Left lung (tissue), 10 donors: ENCODE data around the gene IFIT3. TPM values are rescaled to one million over a fixed set of nuclear protein-coding genes. Genes with fewer than 3 reads are reported as not detected.
A peak's percentile ranks its signal among the peaks of the same experiment; 100 is the strongest.

ENCODE experiments used
- ATAC-seq: fragments of 200-7000 bp; cut with Tn5 transposase; one replicate; pipeline ENCODE4 v1.9.1; 2020; ENCODE audit warnings: moderate library complexity
- DNase-seq, 4 donors: peaks; one replicate each; pipeline ENCODE4 v3.0.0-alpha.2; 2013 to 2020
- H3K27ac ChIP-seq, 2 donors: fragments of 200-600 bp; sonication (generic) in 1 of 2; one replicate each; pipeline versions ENCODE4 v1.5.0 to v1.8.0; 2020 to 2021
- H3K27me3 ChIP-seq, 2 donors: fragments of 200-600 bp; sonication (generic) in 1 of 2; one replicate each; pipeline versions ENCODE4 v1.5.0 to v1.8.0; 2020 to 2021
- H3K36me3 ChIP-seq, 2 donors: fragments of 200-600 bp; sonication (generic) in 1 of 2; one replicate each; pipeline versions ENCODE4 v1.5.0 to v1.8.0; 2020 to 2021
- H3K4me1 ChIP-seq, 2 donors: fragments of 200-600 bp; one replicate each; pipeline ENCODE4 v1.8.0; 2021
- H3K4me3 ChIP-seq, 2 donors: fragments of 200-600 bp; sonication (generic) in 1 of 2; one replicate each; pipeline versions ENCODE4 v1.5.0 to v1.8.0; 2020 to 2021; ENCODE audit warnings: mild to moderate bottlenecking in 1 of 2
- H3K9me3 ChIP-seq, 2 donors: fragments of 200-600 bp; sonication (generic) in 1 of 2; one replicate each; pipeline versions ENCODE4 v1.5.0 to v1.8.0; 2020 to 2021
- CTCF ChIP-seq, 2 donors: fragments of 200-600 bp; sonication (generic) in 1 of 2; IDR thresholded peaks; one replicate each; pipeline versions ENCODE4 v1.5.0 to v1.8.0; 2021; ENCODE audit warnings: antibody characterized with exemption in 2 of 2
- intact Hi-C, 2 donors: fragments of 100-400 bp; cut with DNase I; formaldehyde crosslinking; loops; one replicate each; pipeline versions ENCODE4 v1.11.2 to v1.14.2; 2022
- polyA plus RNA-seq, 6 donors: library from polyadenylated mRNA; unstranded; fragments of 120-200 nt; gene quantifications; one replicate each; pipeline ENCODE4 v1.2.1, GENCODE V29; 2013; ENCODE audit not compliant: insufficient read length in 6 of 6
- total RNA-seq, 2 donors: library from RNA; stranded (reverse); fragmentation: NEBNext Ultra II Directional; extraction: Animal tissue kit (Norgen Biotek cat#: 25700); gene quantifications; one replicate each; pipeline ENCODE4 v1.2.1, GENCODE V29; 2021
- donor health status: DM: no; HTN: yes; CAD: no.
- donor health status: DM: no; HTN: no; CAD: no.

IFIT3 gene
- total and polyA plus RNA-seq, 8 donors = 12.4 to 48.9 (median 14.4) TPM

- TF ChIP-seq CTCF (IDR thresholded peaks at IDR 0.05) = no peak
- Histone ChIP-seq H3K36me3 (peaks cover 0 to 38% of the 10 kb centered on the region in 2 donors), H3K9me3 (no peaks in the 10 kb centered on the region), H3K4me3 (no peak overlapping the region), H3K4me1 (peaks cover 6 to 24% of the 10 kb centered on the region in 2 donors), H3K27ac (no peak overlapping the region), H3K27me3 (no peaks in the 10 kb centered on the region)
- ATAC-seq (no peak), DNase-seq (no peak)
- intact Hi-C loops = no loop called here
These were observed 15.4 kb downstream of the IFIT3 start for GRCh38 chr10:89343089-89343767.

DNA sequence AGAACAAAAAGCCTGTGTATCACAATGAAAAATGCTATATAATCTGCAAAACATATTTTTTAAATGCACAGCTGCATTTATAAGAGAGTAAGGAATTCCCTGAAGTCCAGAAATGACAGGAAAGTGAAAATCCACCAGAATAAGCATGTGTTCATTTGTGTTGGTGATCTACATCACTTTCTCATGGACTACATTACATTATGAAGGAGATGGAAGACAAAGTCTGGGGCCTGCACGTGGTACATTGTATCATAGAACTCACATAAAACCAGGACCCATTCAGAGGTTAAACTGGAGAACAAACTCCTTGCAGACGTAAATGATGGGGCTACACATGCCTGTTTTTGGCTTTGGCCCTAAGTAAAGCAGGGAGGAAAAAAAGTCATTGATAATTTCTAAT is 16.4 kb downstream of the IFIT3 start:
- H3K27ac ChIP-seq = no peak overlapping the region
- intact Hi-C loops = no loop called here
- no peak for TF ChIP-seq CTCF (IDR thresholded peaks at IDR 0.05)

DNA sequence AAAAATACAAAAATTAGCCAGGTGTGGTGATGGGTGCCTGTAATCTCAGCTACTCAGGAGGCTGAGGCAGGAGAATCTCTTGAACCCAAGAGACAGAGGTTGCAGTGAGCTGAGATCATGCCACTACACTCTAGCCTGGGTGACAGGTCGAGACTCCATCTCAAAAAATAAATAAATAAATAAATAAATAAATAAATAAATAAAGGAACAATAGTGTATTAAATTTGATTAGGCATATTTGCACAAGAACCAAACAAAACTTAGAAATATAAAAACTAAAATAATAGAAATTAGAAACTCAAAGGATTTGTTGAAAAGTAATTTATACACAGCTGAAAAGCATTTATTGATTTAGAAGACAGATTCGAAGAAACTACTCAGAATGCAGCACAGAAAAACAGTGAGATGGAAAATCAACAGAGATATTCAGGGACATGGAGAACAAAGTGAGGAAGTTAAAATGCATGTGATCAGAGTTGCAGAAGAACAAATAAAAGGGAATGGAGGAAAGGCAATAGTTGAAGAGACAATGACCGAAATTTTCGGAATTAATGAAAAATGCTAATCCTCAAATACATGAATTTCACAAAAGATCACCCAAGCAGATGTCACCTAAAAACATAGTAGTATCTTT is 17.7 kb downstream of the IFIT3 start:
- H3K9me3 ChIP-seq = no peaks in the 10 kb centered on the region
- intact Hi-C loops = no loop called here
- DNase-seq = no peak
- H3K36me3 ChIP-seq = peaks cover 0 to 15% of the 10 kb centered on the region in 2 donors
- peaks cover 6 to 35% of the 10 kb centered on the region in 2 donors for H3K4me1 ChIP-seq
- no peak for TF ChIP-seq CTCF (IDR thresholded peaks at IDR 0.05)
- no peak for ATAC-seq
- no peak overlapping the region for H3K4me3 ChIP-seq
- peak overlapping the region in 1 of 2 donors; percentile 66 for H3K27ac ChIP-seq
- no peaks in the 10 kb centered on the region for H3K27me3 ChIP-seq

More for the DNA sequence above, 16.4 kb downstream of the IFIT3 start:
- no peak overlapping the region for H3K4me3 ChIP-seq
- DNase-seq = no peak
- ATAC-seq = no peak
- H3K36me3 ChIP-seq = peaks cover 0 to 29% of the 10 kb centered on the region in 2 donors
- no peaks in the 10 kb centered on the region for H3K27me3 ChIP-seq
- H3K4me1 ChIP-seq = peaks cover 6 to 24% of the 10 kb centered on the region in 2 donors
- no peaks in the 10 kb centered on the region for H3K9me3 ChIP-seq

DNA sequence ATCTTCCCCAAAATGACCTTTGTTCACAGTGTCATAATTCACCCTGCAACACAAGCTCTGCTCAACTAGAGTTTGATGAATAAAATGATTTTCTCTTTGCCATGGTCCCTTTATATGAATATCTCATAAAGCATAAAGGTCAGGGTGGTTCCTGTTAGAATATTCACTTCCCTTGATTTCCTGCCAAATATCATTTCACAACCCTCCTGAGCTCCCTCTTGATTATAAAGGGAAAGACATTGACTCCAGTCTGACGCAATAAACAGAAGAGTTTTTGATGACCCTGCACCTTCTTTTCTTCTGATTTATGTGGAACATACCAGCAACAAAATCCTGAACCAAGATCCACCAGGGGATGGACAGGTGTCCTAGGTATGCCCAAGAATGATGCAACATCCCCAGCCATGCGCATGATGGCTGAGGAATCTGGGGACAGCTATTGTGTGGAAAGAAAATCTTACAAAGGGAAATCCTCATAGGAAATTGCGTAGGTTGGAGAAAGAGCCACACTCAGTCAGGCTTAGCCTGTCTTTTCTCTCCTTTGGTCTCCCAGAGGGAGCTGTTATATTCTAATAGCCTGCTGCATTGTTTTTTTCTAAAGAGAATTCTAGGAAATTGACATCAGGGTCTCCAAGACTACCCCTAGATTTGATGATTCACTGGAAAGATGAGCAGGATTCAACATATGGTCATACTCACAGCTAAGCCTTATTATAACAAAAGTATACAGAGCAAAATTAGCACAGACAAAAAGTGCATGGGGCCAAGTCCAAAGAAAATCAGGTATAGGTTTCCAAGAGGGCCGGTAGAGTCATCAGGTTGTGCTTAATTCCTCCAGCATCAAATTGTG is 18.8 kb downstream of the IFIT3 start:
- no peak for TF ChIP-seq CTCF (IDR thresholded peaks at IDR 0.05)
- Histone ChIP-seq H3K4me3 (no peak overlapping the region), H3K27ac (peak overlapping the region; percentile 45 to 66), H3K4me1 (peaks cover 13 to 46% of the 10 kb centered on the region in 2 donors), H3K27me3 (no peaks in the 10 kb centered on the region), H3K9me3 (no peaks in the 10 kb centered on the region), H3K36me3 (peaks cover 0 to 8% of the 10 kb centered on the region in 2 donors)
- peak; percentile 47 for ATAC-seq
- intact Hi-C loops = no loop called here
- DNase-seq = no peak
